MCF 10A (cell line): Measurements from ENCODE around the gene EVL. TPM values are rescaled to one million over a fixed set of nuclear protein-coding genes. Genes with fewer than 3 reads are reported as not detected.
A peak's percentile ranks its signal among the peaks of the same experiment; 100 is the strongest.

ENCODE experiments used
- BruUV-seq: library from RNA; stranded (reverse); fragments of 400-500 nt; replicated peaks from 2 replicates; lab custom pipeline; 2021; lab: Mats Ljungman, UMichigan
- CTCF ChIA-PET: fragments of 300-600 bp; sonication (Branson Sonifier 250); formaldehyde crosslinking; extraction: SDS; loops from one replicate; lab custom pipeline; 2021; ENCODE audit warnings: antibody characterized with exemption, inconsistent platforms; lab: Yijun Ruan, JAX
- POLR2A ChIA-PET: fragments of 300-600, 350-650 bp; sonication (Branson Sonifier 250); formaldehyde crosslinking; extraction: SDS; loops from one replicate; lab custom pipeline; 2020; ENCODE audit warnings: antibody characterized with exemption, inconsistent platforms; lab: Yijun Ruan, JAX
- DNase-seq: peaks from one replicate; pipeline ENCODE4 v3.0.0-alpha.2; 2018; ENCODE audit not compliant: unreplicated experiment
- H3K27ac Mint-ChIP-seq: one replicate; pipeline ENCODE4 v1.8.0; 2022; ENCODE audit warnings: mild to moderate bottlenecking, low read depth, mixed read lengths; ENCODE audit not compliant: unreplicated experiment
- H3K27me3 Mint-ChIP-seq: one replicate; pipeline ENCODE4 v1.8.0; 2022; ENCODE audit warnings: mixed read lengths; ENCODE audit not compliant: insufficient read depth, unreplicated experiment
- H3K36me3 Mint-ChIP-seq: one replicate; pipeline ENCODE4 v1.8.0; 2022; ENCODE audit warnings: mild to moderate bottlenecking, moderate library complexity, mixed read lengths; ENCODE audit not compliant: insufficient read depth, unreplicated experiment
- H3K4me1 Mint-ChIP-seq: one replicate; pipeline ENCODE4 v1.8.0; 2022; ENCODE audit warnings: mixed read lengths; ENCODE audit not compliant: insufficient read depth, unreplicated experiment
- H3K4me3 Mint-ChIP-seq: one replicate; pipeline ENCODE4 v1.8.0; 2022; ENCODE audit warnings: mild to moderate bottlenecking, moderate library complexity, mixed read lengths; ENCODE audit not compliant: unreplicated experiment
- H3K9me3 Mint-ChIP-seq: one replicate; pipeline ENCODE4 v1.8.0; 2022; ENCODE audit warnings: mixed read lengths; ENCODE audit not compliant: unreplicated experiment
- CTCF ChIP-seq: fragments of 200-600 bp; IDR thresholded peaks from one replicate; pipeline ENCODE4 v1.8.0; 2022; ENCODE audit warnings: antibody characterized with exemption, mild to moderate bottlenecking; ENCODE audit not compliant: unreplicated experiment
- intact Hi-C: fragments of 100-400 bp; cut with micrococcal nuclease; formaldehyde crosslinking; loops from 2 replicates; pipeline ENCODE4 v1.14.1; 2022
- total RNA-seq: library from RNA; stranded (reverse); gene quantifications from 2 replicates; pipeline ENCODE4 v1.2.3, GENCODE V29; 2022

EVL gene
- total RNA-seq, 1 experiment from 2014 or later: 55.4 TPM

GRCh38 chr14:100049220-100049619 lies 16.0 kb upstream of the EVL start:
- no TSS peak for BruUV-seq
- ChIA-PET POLR2A (interaction anchor here (1.4 kb wide), 1 partner anchor 17 kb away, joined by 10 read pairs; no protein-coding TSS in a partner anchor), CTCF (interaction anchor here (0.6 to 1.4 kb wide), 7 partner anchors 10 to 191 kb away, joined by 3 to 5 read pairs (median 4); no protein-coding TSS in a partner anchor)
- no peak overlapping the region for H3K27ac Mint-ChIP-seq
- peaks cover 7% of the 10 kb centered on the region for H3K36me3 Mint-ChIP-seq
- intact Hi-C loops: no loop called here
- H3K27me3 Mint-ChIP-seq: no peaks in the 10 kb centered on the region
- no peaks in the 10 kb centered on the region for H3K9me3 Mint-ChIP-seq
- no peak for TF ChIP-seq CTCF
- peak; percentile 36 for DNase-seq
- peaks cover 21% of the 10 kb centered on the region for H3K4me1 Mint-ChIP-seq
- H3K4me3 Mint-ChIP-seq: no peak overlapping the region

DNA sequence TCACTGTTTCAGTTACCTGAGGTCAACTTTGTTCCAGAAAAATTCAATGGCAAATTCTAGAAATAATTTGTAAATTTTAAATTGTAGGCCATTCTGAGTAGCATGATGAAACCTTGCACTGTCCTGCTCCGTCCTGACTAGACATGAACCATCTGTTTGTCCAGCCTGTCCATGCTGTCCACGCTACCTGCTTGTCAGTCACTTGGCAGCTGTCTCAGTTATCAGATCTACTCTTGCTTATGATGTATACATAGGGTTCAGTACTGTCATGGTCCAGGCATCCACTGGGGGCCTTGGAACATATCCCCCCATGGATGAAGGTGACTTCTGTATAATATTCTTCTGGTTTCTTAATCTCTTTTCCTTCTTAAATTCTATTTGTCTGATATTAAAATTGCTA lies 14.1 kb upstream of the EVL start:
- intact Hi-C loops: no loop called here
- POLR2A ChIA-PET: interaction anchor here (1.2 kb wide), 1 partner anchor 20 kb away, joined by 4 read pairs; no protein-coding TSS in a partner anchor
- TF ChIP-seq CTCF: no peak

DNA sequence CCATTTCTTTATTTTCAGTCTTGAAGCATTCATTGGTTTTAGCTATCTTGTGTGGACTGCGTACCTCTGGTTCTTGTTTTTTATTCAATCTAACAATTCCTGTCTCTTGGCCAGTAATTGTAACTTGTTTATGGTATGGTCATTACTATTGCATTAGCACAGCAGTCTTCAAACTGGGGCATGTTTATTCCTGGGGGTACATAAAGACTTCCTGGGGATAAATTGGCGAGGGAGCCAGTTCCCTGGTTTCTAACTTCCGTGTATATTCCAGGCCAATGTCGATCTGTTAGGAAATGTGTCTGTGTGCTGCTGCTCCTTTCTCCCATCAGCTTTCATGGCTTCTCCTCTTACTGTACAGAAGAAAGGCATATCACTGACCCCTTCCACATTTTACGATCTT lies 13.7 kb upstream of the EVL start:
- H3K4me3 Mint-ChIP-seq: no peak overlapping the region
- no peaks in the 10 kb centered on the region for H3K27me3 Mint-ChIP-seq
- TF ChIP-seq CTCF: no peak
- H3K4me1 Mint-ChIP-seq: peaks cover 13% of the 10 kb centered on the region
- intact Hi-C loops: no loop called here
- H3K9me3 Mint-ChIP-seq: no peaks in the 10 kb centered on the region
- H3K36me3 Mint-ChIP-seq: no peaks in the 10 kb centered on the region
- ChIA-PET CTCF (no interaction called here), POLR2A (no interaction called here)
- BruUV-seq: no TSS peak
- no peak for DNase-seq
- no peak overlapping the region for H3K27ac Mint-ChIP-seq

More for the DNA sequence above, 14.1 kb upstream of the EVL start:
- Mint-ChIP-seq H3K36me3 (no peaks in the 10 kb centered on the region), H3K4me3 (no peak overlapping the region), H3K4me1 (peaks cover 13% of the 10 kb centered on the region), H3K27me3 (no peaks in the 10 kb centered on the region), H3K27ac (no peak overlapping the region), H3K9me3 (no peaks in the 10 kb centered on the region)
- DNase-seq: no peak
- BruUV-seq: no TSS peak
- CTCF ChIA-PET: interaction anchor here (1.0 kb wide), 1 partner anchor 141 kb away, joined by 4 read pairs; no protein-coding TSS in a partner anchor

DNA sequence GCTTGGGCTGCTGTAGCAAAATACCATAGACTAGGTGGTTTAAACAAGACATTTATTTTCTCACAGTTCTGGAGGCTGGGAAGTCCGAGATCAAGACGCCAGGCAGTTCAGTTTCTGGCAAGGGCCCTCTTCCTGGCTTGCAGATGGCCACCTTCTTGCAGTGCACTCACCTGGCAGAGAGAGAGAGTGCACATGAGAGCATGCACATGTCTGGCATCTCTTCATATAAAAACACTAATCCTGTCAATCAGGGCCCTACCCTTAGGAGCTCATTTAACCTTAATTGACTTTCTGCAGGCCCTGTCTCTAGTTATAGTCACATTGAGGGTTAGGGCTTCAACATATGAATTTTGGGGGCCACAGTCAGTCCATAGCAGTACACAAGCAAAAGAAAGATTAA lies 12.4 kb upstream of the EVL start:
- Mint-ChIP-seq H3K27me3 (no peaks in the 10 kb centered on the region), H3K27ac (no peak overlapping the region), H3K4me1 (peaks cover 20% of the 10 kb centered on the region), H3K36me3 (no peaks in the 10 kb centered on the region), H3K9me3 (no peaks in the 10 kb centered on the region), H3K4me3 (no peak overlapping the region)
- intact Hi-C loops: no loop called here
- CTCF ChIA-PET: interaction anchor here (0.5 to 1.2 kb wide), 2 partner anchors 19 to 31 kb away, joined by 3 to 5 read pairs; no protein-coding TSS in a partner anchor
- DNase-seq: no peak
- no TSS peak for BruUV-seq
- POLR2A ChIA-PET: interaction anchor here (0.9 to 2.2 kb wide), 4 partner anchors 12 to 152 kb away, joined by 3 to 10 read pairs (median 3); no protein-coding TSS in a partner anchor
- no peak for TF ChIP-seq CTCF
